Endometrial microvascular endothelial cells (primary cell): ENCODE measurements around the gene MCF2L2. TPM values are rescaled to one million over a fixed set of nuclear protein-coding genes. Genes with fewer than 3 reads are reported as not detected.
"Not testable (repeated sequence)": the region's sequence is repeated elsewhere in the genome, so short reads cannot be mapped to it uniquely, and the experiment has no call there.

Source experiments
- in situ Hi-C: cut with HindIII; loops from 2 replicates; pipeline ENCODE4 v1.10.0; 2017; ENCODE audit warnings: low sequenced_read_pairs, low pct_unique_long_range_greater_than_20kb; ENCODE audit errors: inconsistent ontology term
- total RNA-seq: library from RNA; depleted of rRNA; stranded (reverse); fragments of >200 nt; gene quantifications from one replicate; pipeline ENCODE4 v1.2.3, GENCODE V29; 2015; ENCODE audit errors: inconsistent ontology term

The MCF2L2 gene
- total RNA-seq, 1 donor from 2014 or later: 1.5 TPM

GRCh38 chr3:183178512-183178832 lies 249.9 kb downstream of the MCF2L2 start:
- in situ Hi-C loops: no loop called here

- in situ Hi-C loops: no loop called here
Observed at GRCh38 chr3:183172051-183172639, 256.3 kb downstream of the MCF2L2 start.

- in situ Hi-C loops: not testable (repeated sequence)
Observed at GRCh38 chr3:183167975-183168374, 260.4 kb downstream of the MCF2L2 start.

- in situ Hi-C loops: no loop called here
Observed at GRCh38 chr3:183163563-183163962, 264.9 kb downstream of the MCF2L2 start.

- in situ Hi-C loops: no loop called here
Observed at GRCh38 chr3:183161552-183162336, 266.7 kb downstream of the MCF2L2 start.

- in situ Hi-C loops: no loop called here
Observed at GRCh38 chr3:183160616-183161015, 267.8 kb downstream of the MCF2L2 start.

- in situ Hi-C loops: no loop called here
Observed at GRCh38 chr3:183159333-183159732, 269.1 kb downstream of the MCF2L2 start.

- in situ Hi-C loops: no loop called here
Observed at GRCh38 chr3:183158551-183159006, 269.8 kb downstream of the MCF2L2 start.

- in situ Hi-C loops: no loop called here
Observed at GRCh38 chr3:183158113-183158512, 270.3 kb downstream of the MCF2L2 start.

GRCh38 chr3:183156266-183156665 lies 272.2 kb downstream of the MCF2L2 start:
- in situ Hi-C loops: no loop called here

- in situ Hi-C loops: no loop called here
Observed at GRCh38 chr3:183155499-183155898, 272.9 kb downstream of the MCF2L2 start.

- in situ Hi-C loops: no loop called here
Observed at GRCh38 chr3:183153210-183153950, 275.0 kb downstream of the MCF2L2 start.

- in situ Hi-C loops: no loop called here
Observed at GRCh38 chr3:183151821-183152351, 276.5 kb downstream of the MCF2L2 start.

GRCh38 chr3:183151086-183151485 lies 277.3 kb downstream of the MCF2L2 start:
- in situ Hi-C loops: no loop called here

- in situ Hi-C loops: no loop called here
Observed at GRCh38 chr3:183149915-183150750, 278.3 kb downstream of the MCF2L2 start.

- in situ Hi-C loops: no loop called here
Observed at GRCh38 chr3:183148056-183148455, 280.4 kb downstream of the MCF2L2 start.

- in situ Hi-C loops: no loop called here
Observed at GRCh38 chr3:183144363-183144762, 284.1 kb downstream of the MCF2L2 start.

GRCh38 chr3:183142199-183142598 lies 286.2 kb downstream of the MCF2L2 start:
- in situ Hi-C loops: no loop called here

- in situ Hi-C loops: no loop called here
Observed at GRCh38 chr3:183134844-183135243, 293.6 kb downstream of the MCF2L2 start.
